ENCODE data around the gene PDE1C. TPM values are rescaled to one million over a fixed set of nuclear protein-coding genes. Genes with fewer than 3 reads are reported as not detected.

The PDE1C gene
- total RNA-seq, 2 donors from 2014 or later: 0.26 to 0.60 TPM

GRCh38 chr7:31860925-31861324 lies 209.3 kb downstream of the PDE1C start:
- no peaks in the 10 kb centered on the region for H3K27me3 ChIP-seq (ENCODE audit: control insufficient read depth, insufficient read depth, low read length, poor library complexity, severe bottlenecking)
- no peaks in the 10 kb centered on the region for H3K36me3 Mint-ChIP-seq (ENCODE audit: low read depth)
- H3K4me1 ChIP-seq (ENCODE audit: control insufficient read depth, insufficient read depth, low read length): peaks cover 1% of the 10 kb centered on the region
- TF ChIP-seq CTCF (conservative IDR thresholded peaks at IDR 0.05): no peak
- H3K4me3 Mint-ChIP-seq: no peak overlapping the region
- no peaks in the 10 kb centered on the region for H3K9me3 ChIP-seq (ENCODE audit: control insufficient read depth, low read length)
- peaks cover 4% of the 10 kb centered on the region for H3K4me1 Mint-ChIP-seq
- no peaks in the 10 kb centered on the region for H3K36me3 ChIP-seq (ENCODE audit: control insufficient read depth, insufficient read depth, low read length)
- peaks cover 6% of the 10 kb centered on the region for H3K27me3 Mint-ChIP-seq (ENCODE audit: insufficient read depth)
- H3K9me3 Mint-ChIP-seq: no peaks in the 10 kb centered on the region
- H3K27ac Mint-ChIP-seq: no peak overlapping the region
- no peak for DNase-seq
- no peak overlapping the region for H3K27ac ChIP-seq (ENCODE audit: low read depth, low read length)
- WGBS, 2 experiments (ENCODE audit: insufficient coverage in 1 of 2, insufficient read length in 1 of 2): 93 to 96% methylated on average over 1 of the region's 1 CpG
- no peak overlapping the region for H3K9ac ChIP-seq (ENCODE audit: extremely low read depth, low read length, poor library complexity, severe bottlenecking)
- H3K4me3 ChIP-seq (ENCODE audit: low read length): no peak overlapping the region

DNA sequence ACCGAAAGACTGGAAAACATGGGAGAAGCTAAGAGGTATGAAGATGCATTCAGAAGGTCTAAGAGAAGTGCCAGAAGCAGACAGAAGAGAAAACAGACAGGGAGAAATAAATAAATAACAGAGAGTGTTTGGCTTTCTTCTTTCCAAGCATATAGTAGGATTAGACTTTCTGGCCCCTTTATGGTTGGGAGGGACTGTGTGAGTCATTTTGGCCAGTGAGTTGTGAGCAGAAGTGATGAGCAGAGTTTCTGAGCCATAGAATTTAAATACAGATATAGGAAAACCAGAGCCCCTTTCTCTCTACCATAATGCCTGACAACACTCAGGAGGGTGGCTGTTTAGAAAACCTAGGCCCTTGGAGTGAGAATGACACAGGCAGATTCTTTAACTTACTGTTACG lies 212.2 kb downstream of the PDE1C start:
- no peak for TF ChIP-seq CTCF (conservative IDR thresholded peaks at IDR 0.05)
- DNase-seq: no peak
- H3K36me3 Mint-ChIP-seq (ENCODE audit: low read depth): no peaks in the 10 kb centered on the region

GRCh38 chr7:31857172-31857571 lies 213.0 kb downstream of the PDE1C start:
- Histone ChIP-seq H3K27me3 (ENCODE audit: control insufficient read depth, insufficient read depth, low read length, poor library complexity, severe bottlenecking) (no peaks in the 10 kb centered on the region), H3K9ac (ENCODE audit: extremely low read depth, low read length, poor library complexity, severe bottlenecking) (no peak overlapping the region), H3K27ac (ENCODE audit: low read depth, low read length) (no peak overlapping the region), H3K4me1 (ENCODE audit: control insufficient read depth, insufficient read depth, low read length) (peaks cover 4% of the 10 kb centered on the region), H3K36me3 (ENCODE audit: control insufficient read depth, insufficient read depth, low read length) (no peaks in the 10 kb centered on the region), H3K9me3 (ENCODE audit: control insufficient read depth, low read length) (no peaks in the 10 kb centered on the region), H3K4me3 (ENCODE audit: low read length) (no peak overlapping the region)
- Mint-ChIP-seq H3K36me3 (ENCODE audit: low read depth) (no peaks in the 10 kb centered on the region), H3K27me3 (ENCODE audit: insufficient read depth) (peaks cover 6% of the 10 kb centered on the region), H3K9me3 (no peaks in the 10 kb centered on the region), H3K27ac (no peak overlapping the region), H3K4me1 (peaks cover 10% of the 10 kb centered on the region), H3K4me3 (no peak overlapping the region)
- TF ChIP-seq CTCF (conservative IDR thresholded peaks at IDR 0.05): no peak
- no peak for DNase-seq
- 93 to 98% methylated on average over 2 of the region's 2 CpGs for WGBS, 2 experiments (ENCODE audit: insufficient coverage in 1 of 2, insufficient read length in 1 of 2)

More for the DNA sequence above, 212.2 kb downstream of the PDE1C start:
- H3K9ac ChIP-seq (ENCODE audit: extremely low read depth, low read length, poor library complexity, severe bottlenecking): no peak overlapping the region
- no peaks in the 10 kb centered on the region for H3K9me3 Mint-ChIP-seq
- H3K4me3 Mint-ChIP-seq: no peak overlapping the region
- no peaks in the 10 kb centered on the region for H3K9me3 ChIP-seq (ENCODE audit: control insufficient read depth, low read length)
- WGBS, 2 experiments (ENCODE audit: insufficient coverage in 1 of 2, insufficient read length in 1 of 2): 93 to 94% methylated on average over 2 of the region's 2 CpGs
- H3K4me3 ChIP-seq (ENCODE audit: low read length): no peak overlapping the region
- H3K27ac Mint-ChIP-seq: no peak overlapping the region
- H3K27me3 Mint-ChIP-seq (ENCODE audit: insufficient read depth): peaks cover 6% of the 10 kb centered on the region
- H3K27me3 ChIP-seq (ENCODE audit: control insufficient read depth, insufficient read depth, low read length, poor library complexity, severe bottlenecking): no peaks in the 10 kb centered on the region
- H3K4me1 Mint-ChIP-seq: peaks cover 10% of the 10 kb centered on the region
- no peak overlapping the region for H3K27ac ChIP-seq (ENCODE audit: low read depth, low read length)
- peaks cover 4% of the 10 kb centered on the region for H3K4me1 ChIP-seq (ENCODE audit: control insufficient read depth, insufficient read depth, low read length)
- no peaks in the 10 kb centered on the region for H3K36me3 ChIP-seq (ENCODE audit: control insufficient read depth, insufficient read depth, low read length)

Measured in endodermal cell (in vitro differentiated cells).